AG04450 (cell line): ENCODE measurements around the gene TPCN2. TPM values are rescaled to one million over a fixed set of nuclear protein-coding genes. Genes with fewer than 3 reads are reported as not detected.
"Not testable (repeated sequence)": the region's sequence is repeated elsewhere in the genome, so short reads cannot be mapped to it uniquely, and the experiment has no call there.

Source experiments
- CTCF ChIA-PET: fragments of 300-600, 350-600 bp; formaldehyde crosslinking; extraction: SDS; loops from one replicate; lab custom pipeline; 2022; ENCODE audit warnings: antibody characterized with exemption, inconsistent platforms; lab: Charles Lee
- POLR2A ChIA-PET: fragments of 350-600 bp; formaldehyde crosslinking; extraction: SDS; loops from one replicate; lab custom pipeline; 2021; ENCODE audit warnings: antibody characterized with exemption, inconsistent platforms; lab: Yijun Ruan, JAX
- DNase-seq: peaks from one replicate; pipeline ENCODE4 v3.0.0-alpha.2; 2011; ENCODE audit warnings: low read depth, low spot score
- H3K27ac ChIP-seq: one replicate; pipeline ENCODE4 v1.5.1; 2012; ENCODE audit warnings: low read depth, low read length, control low read depth
- H3K27me3 ChIP-seq: one replicate; pipeline ENCODE4 v1.6.0; 2012; ENCODE audit warnings: low read length; ENCODE audit not compliant: control insufficient read depth, insufficient read depth
- H3K4me3 ChIP-seq: 2 replicates; pipeline ENCODE4 v1.5.1; 2011; ENCODE audit warnings: mild to moderate bottlenecking, low read depth, low read length, control low read depth
- H3K9me3 ChIP-seq: 2 replicates; pipeline ENCODE4 v1.5.1; 2012; ENCODE audit warnings: low read length; ENCODE audit not compliant: control insufficient read depth, insufficient read depth
- CTCF ChIP-seq: IDR thresholded peaks from 2 replicates; pipeline ENCODE4 v1.5.1; 2011; ENCODE audit warnings: low read depth, low read length, control low read depth, inconsistent platforms
- polyA plus RNA-seq: library from polyadenylated mRNA; depleted of rRNA; stranded (reverse); fragments of >200 nt; gene quantifications from 2 replicates; pipeline ENCODE4 v1.2.3, GENCODE V29; 2011

TPCN2 gene
- polyA plus RNA-seq, 1 experiment = 6.4 TPM

- CTCF ChIA-PET = no interaction called here
- H3K27ac ChIP-seq = no peak overlapping the region
- no peak for TF ChIP-seq CTCF
- no peak overlapping the region for H3K4me3 ChIP-seq
- DNase-seq = no peak
- POLR2A ChIA-PET = no interaction called here
- H3K27me3 ChIP-seq = no peaks in the 10 kb centered on the region
- peaks cover 7% of the 10 kb centered on the region for H3K9me3 ChIP-seq
These were observed 87.0 kb downstream of the TPCN2 start for GRCh38 chr11:69135420-69136363.

DNA sequence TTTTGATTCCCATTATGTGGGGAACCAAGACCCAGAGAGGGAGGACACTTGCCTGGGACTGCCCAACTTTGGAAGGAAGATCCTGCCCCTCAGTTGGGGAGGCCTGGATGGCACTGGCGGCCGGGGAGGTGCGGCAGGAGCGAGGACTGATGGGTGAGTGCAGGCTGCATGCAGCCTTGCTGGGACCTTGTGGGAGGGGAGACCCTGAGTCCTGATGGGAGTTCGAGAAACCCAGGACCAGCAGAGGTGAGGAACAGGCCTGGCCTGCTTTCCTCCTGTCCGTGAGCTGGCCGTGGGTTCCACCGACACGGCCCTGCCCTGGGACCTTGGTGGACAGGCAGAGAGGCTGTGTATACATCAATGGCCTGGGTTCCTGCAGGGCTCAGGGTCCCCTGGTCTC, 87.7 kb downstream of the TPCN2 start:
- POLR2A ChIA-PET = no interaction called here
- no peak for TF ChIP-seq CTCF
- no peak for DNase-seq
- Histone ChIP-seq H3K9me3 (peaks cover 7% of the 10 kb centered on the region), H3K4me3 (no peak overlapping the region), H3K27ac (no peak overlapping the region), H3K27me3 (no peaks in the 10 kb centered on the region)
- CTCF ChIA-PET = no interaction called here

DNA sequence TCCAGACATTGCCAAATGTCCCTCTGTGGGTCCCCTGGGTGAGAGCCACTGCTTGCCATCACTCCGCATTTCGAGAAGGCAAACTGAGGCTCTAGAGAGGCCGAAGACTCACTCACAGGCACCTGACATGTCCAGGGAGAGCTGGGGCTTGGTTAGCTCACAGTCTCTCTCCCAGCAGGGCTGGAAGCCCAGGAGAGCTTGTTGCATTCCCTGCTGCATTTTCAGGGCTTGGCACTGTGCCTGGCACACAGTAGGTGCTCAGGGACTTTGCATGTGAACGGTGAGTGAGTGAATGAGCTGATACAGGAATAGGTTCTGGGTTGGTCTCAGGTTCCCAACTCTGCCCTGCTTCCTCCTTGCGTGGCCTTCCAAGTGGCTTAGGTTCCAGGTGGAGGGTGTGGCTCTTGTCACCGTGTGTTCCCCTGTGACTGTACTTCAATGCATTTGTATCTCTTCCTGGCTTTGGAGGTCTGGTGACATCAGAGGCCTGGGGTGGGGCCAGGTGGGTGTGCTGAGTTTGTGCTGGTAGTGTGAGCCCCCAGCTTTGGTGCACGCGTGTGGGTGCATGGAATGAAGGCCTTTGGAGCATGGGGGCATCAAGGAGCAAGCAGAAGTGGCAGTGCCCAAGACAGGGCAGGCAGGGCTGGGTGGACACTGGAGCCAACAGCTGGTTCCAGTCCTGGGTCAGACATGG, 88.6 kb downstream of the TPCN2 start:
- ChIA-PET POLR2A (no interaction called here), CTCF (no interaction called here)
- no peaks in the 10 kb centered on the region for H3K27me3 ChIP-seq
- TF ChIP-seq CTCF = no peak
- peaks cover 4% of the 10 kb centered on the region for H3K9me3 ChIP-seq
- H3K4me3 ChIP-seq = no peak overlapping the region
- no peak overlapping the region for H3K27ac ChIP-seq
- no peak for DNase-seq

- no peak overlapping the region for H3K4me3 ChIP-seq
- H3K27me3 ChIP-seq = no peaks in the 10 kb centered on the region
- peaks cover 4% of the 10 kb centered on the region for H3K9me3 ChIP-seq
- no peak for TF ChIP-seq CTCF
- no peak overlapping the region for H3K27ac ChIP-seq
- ChIA-PET CTCF (no interaction called here), POLR2A (no interaction called here)
- no peak for DNase-seq
These were observed 89.5 kb downstream of the TPCN2 start for GRCh38 chr11:69138265-69138664.

- H3K9me3 ChIP-seq, H3K27ac ChIP-seq, DNase-seq, H3K4me3 ChIP-seq, POLR2A ChIA-PET, H3K27me3 ChIP-seq: not testable (repeated sequence)
- CTCF ChIA-PET = interaction anchor here (2.7 kb wide), 1 partner anchor 9 kb away, joined by 23 read pairs; no protein-coding TSS in a partner anchor
These were observed 91.4 kb downstream of the TPCN2 start for GRCh38 chr11:69140161-69140560.
